ENCODE results near the gene DNAH17. TPM values are rescaled to one million over a fixed set of nuclear protein-coding genes. Genes with fewer than 3 reads are reported as not detected.

Gene DNAH17
- polyA plus RNA-seq, 3 donors from 2014 or later = 0.09 TPM; not detected in 2

- H3K9me3 Mint-ChIP-seq = no peaks in the 10 kb centered on the region
Observed at GRCh38 chr17:78449983-78450595, 127.1 kb downstream of the DNAH17 start.

GRCh38 chr17:78448356-78448993 lies 128.7 kb downstream of the DNAH17 start:
- H3K27me3 Mint-ChIP-seq (ENCODE audit: low read depth in 3 of 3) = peaks cover 0 to 4% (median 0%) of the 10 kb centered on the region in 3 donors
- H3K27ac Mint-ChIP-seq = no peak overlapping the region
- no peak for DNase-seq
- H3K9me3 Mint-ChIP-seq = no peaks in the 10 kb centered on the region
- H3K4me3 Mint-ChIP-seq = no peak overlapping the region
- H3K4me1 Mint-ChIP-seq = no peaks in the 10 kb centered on the region
- no peaks in the 10 kb centered on the region for H3K36me3 Mint-ChIP-seq

More at GRCh38 chr17:78449983-78450595, 127.1 kb downstream of the DNAH17 start:
- H3K27me3 Mint-ChIP-seq (ENCODE audit: low read depth in 3 of 3) = peaks cover 0 to 6% (median 0%) of the 10 kb centered on the region in 3 donors
- DNase-seq = no peak
- no peaks in the 10 kb centered on the region for H3K36me3 Mint-ChIP-seq
- no peak overlapping the region for H3K4me3 Mint-ChIP-seq
- no peak overlapping the region for H3K27ac Mint-ChIP-seq
- H3K4me1 Mint-ChIP-seq = no peaks in the 10 kb centered on the region

- Mint-ChIP-seq H3K9me3 (no peaks in the 10 kb centered on the region), H3K27me3 (ENCODE audit: low read depth in 3 of 3) (peaks cover 0 to 2% (median 0%) of the 10 kb centered on the region in 3 donors), H3K36me3 (no peaks in the 10 kb centered on the region), H3K27ac (no peak overlapping the region), H3K4me3 (no peak overlapping the region), H3K4me1 (no peaks in the 10 kb centered on the region)
- DNase-seq = no peak
Observed at GRCh38 chr17:78446833-78447232, 130.4 kb downstream of the DNAH17 start.

GRCh38 chr17:78444392-78444791 lies 132.8 kb downstream of the DNAH17 start:
- no peak for DNase-seq
- peaks cover 0 to 2% of the 10 kb centered on the region in 2 donors for H3K4me1 Mint-ChIP-seq
- H3K36me3 Mint-ChIP-seq = no peaks in the 10 kb centered on the region
- no peaks in the 10 kb centered on the region for H3K27me3 Mint-ChIP-seq (ENCODE audit: low read depth in 3 of 3)
- no peak overlapping the region for H3K27ac Mint-ChIP-seq
- no peaks in the 10 kb centered on the region for H3K9me3 Mint-ChIP-seq
- H3K4me3 Mint-ChIP-seq = no peak overlapping the region

GRCh38 chr17:78442648-78443218 lies 134.5 kb downstream of the DNAH17 start:
- no peaks in the 10 kb centered on the region for H3K36me3 Mint-ChIP-seq
- no peaks in the 10 kb centered on the region for H3K9me3 Mint-ChIP-seq
- peak overlapping the region in 1 of 6 donors; percentile 44 for H3K27ac Mint-ChIP-seq
- no peak overlapping the region for H3K4me3 Mint-ChIP-seq
- peak; percentile 4 to 28 (median 7) for DNase-seq
- peaks cover 0 to 2% of the 10 kb centered on the region in 2 donors for H3K4me1 Mint-ChIP-seq
- H3K27me3 Mint-ChIP-seq (ENCODE audit: low read depth in 3 of 3) = peaks cover 4 to 14% (median 6%) of the 10 kb centered on the region in 3 donors

- no peak overlapping the region for H3K4me3 Mint-ChIP-seq
Observed at GRCh38 chr17:78441271-78441971, 135.8 kb downstream of the DNAH17 start.

GRCh38 chr17:78438694-78439325 lies 138.4 kb downstream of the DNAH17 start:
- peak overlapping the region in 2 of 6 donors; percentile 55 to 75 for H3K27ac Mint-ChIP-seq
- H3K4me3 Mint-ChIP-seq = no peak overlapping the region
- no peaks in the 10 kb centered on the region for H3K9me3 Mint-ChIP-seq
- peak in 1 of 3 donors; percentile 11 for DNase-seq
- peaks cover 0 to 2% of the 10 kb centered on the region in 2 donors for H3K4me1 Mint-ChIP-seq
- H3K36me3 Mint-ChIP-seq = no peaks in the 10 kb centered on the region
- H3K27me3 Mint-ChIP-seq (ENCODE audit: low read depth in 3 of 3) = peaks cover 6 to 17% (median 7%) of the 10 kb centered on the region in 3 donors

More at GRCh38 chr17:78441271-78441971, 135.8 kb downstream of the DNAH17 start:
- H3K4me1 Mint-ChIP-seq = peaks cover 0 to 2% of the 10 kb centered on the region in 2 donors
- no peak overlapping the region for H3K27ac Mint-ChIP-seq
- H3K36me3 Mint-ChIP-seq = no peaks in the 10 kb centered on the region
- H3K27me3 Mint-ChIP-seq (ENCODE audit: low read depth in 3 of 3) = peaks cover 6 to 17% (median 7%) of the 10 kb centered on the region in 3 donors
- H3K9me3 Mint-ChIP-seq = no peaks in the 10 kb centered on the region
- no peak for DNase-seq

- DNase-seq = peak in 1 of 3 donors; percentile 33
- Mint-ChIP-seq H3K4me1 (peaks cover 0 to 2% of the 10 kb centered on the region in 2 donors), H3K36me3 (no peaks in the 10 kb centered on the region), H3K27ac (peak overlapping the region in 1 of 6 donors; percentile 75), H3K4me3 (no peak overlapping the region), H3K9me3 (no peaks in the 10 kb centered on the region), H3K27me3 (ENCODE audit: low read depth in 3 of 3) (peaks cover 6 to 17% (median 7%) of the 10 kb centered on the region in 3 donors)
Observed at GRCh38 chr17:78438271-78438691, 138.9 kb downstream of the DNAH17 start.

GRCh38 chr17:78437508-78438169 lies 139.6 kb downstream of the DNAH17 start:
- Mint-ChIP-seq H3K36me3 (no peaks in the 10 kb centered on the region), H3K4me3 (no peak overlapping the region), H3K27me3 (ENCODE audit: low read depth in 3 of 3) (peaks cover 6 to 17% (median 7%) of the 10 kb centered on the region in 3 donors), H3K9me3 (no peaks in the 10 kb centered on the region), H3K4me1 (peaks cover 0 to 2% of the 10 kb centered on the region in 2 donors), H3K27ac (peak overlapping the region in 2 of 6 donors; percentile 64 to 69)
- no peak for DNase-seq

GRCh38 chr17:78435330-78436005 lies 141.7 kb downstream of the DNAH17 start:
- no peaks in the 10 kb centered on the region for H3K36me3 Mint-ChIP-seq
- no peaks in the 10 kb centered on the region for H3K9me3 Mint-ChIP-seq
- DNase-seq = no peak
- H3K4me3 Mint-ChIP-seq = no peak overlapping the region
- H3K4me1 Mint-ChIP-seq = no peaks in the 10 kb centered on the region
- H3K27me3 Mint-ChIP-seq (ENCODE audit: low read depth in 3 of 3) = peaks cover 7 to 17% (median 8%) of the 10 kb centered on the region in 3 donors
- no peak overlapping the region for H3K27ac Mint-ChIP-seq

- H3K27me3 Mint-ChIP-seq (ENCODE audit: low read depth in 3 of 3) = peaks cover 7 to 17% (median 8%) of the 10 kb centered on the region in 3 donors
- H3K27ac Mint-ChIP-seq = no peak overlapping the region
- no peaks in the 10 kb centered on the region for H3K4me1 Mint-ChIP-seq
- H3K4me3 Mint-ChIP-seq = no peak overlapping the region
- no peaks in the 10 kb centered on the region for H3K9me3 Mint-ChIP-seq
- DNase-seq = no peak
- H3K36me3 Mint-ChIP-seq = peaks cover 0 to under 1% (median 0%) of the 10 kb centered on the region in 3 donors
Observed at GRCh38 chr17:78434455-78435329, 142.5 kb downstream of the DNAH17 start.
